HG02938 (cell line): ENCODE measurements around the gene IRGQ.
"Not testable (repeated sequence)": the region's sequence is repeated elsewhere in the genome, so short reads cannot be mapped to it uniquely, and the experiment has no call there.

Experiments
- ATAC-seq: cut with Tn5 transposase; IDR thresholded peaks from one replicate; pipeline ENCODE4 v1.9.1; 2021; ENCODE audit warnings: mild to moderate bottlenecking, moderate library complexity; ENCODE audit not compliant: unreplicated experiment

The IRGQ gene

GRCh38 chr19:43575156-43575950 is 20.6 kb downstream of the IRGQ start, which contains the start of the genes PINLYP and XRCC1:
TSS of gene PINLYP (plus strand) at chr19:43575801. CDS start at chr19:43577192, 1,391 bp downstream.
TSS of gene XRCC1 (minus strand) at chr19:43575527. CDS start at chr19:43575458, 69 bp downstream.
- ATAC-seq, result peak; percentile 98

DNA sequence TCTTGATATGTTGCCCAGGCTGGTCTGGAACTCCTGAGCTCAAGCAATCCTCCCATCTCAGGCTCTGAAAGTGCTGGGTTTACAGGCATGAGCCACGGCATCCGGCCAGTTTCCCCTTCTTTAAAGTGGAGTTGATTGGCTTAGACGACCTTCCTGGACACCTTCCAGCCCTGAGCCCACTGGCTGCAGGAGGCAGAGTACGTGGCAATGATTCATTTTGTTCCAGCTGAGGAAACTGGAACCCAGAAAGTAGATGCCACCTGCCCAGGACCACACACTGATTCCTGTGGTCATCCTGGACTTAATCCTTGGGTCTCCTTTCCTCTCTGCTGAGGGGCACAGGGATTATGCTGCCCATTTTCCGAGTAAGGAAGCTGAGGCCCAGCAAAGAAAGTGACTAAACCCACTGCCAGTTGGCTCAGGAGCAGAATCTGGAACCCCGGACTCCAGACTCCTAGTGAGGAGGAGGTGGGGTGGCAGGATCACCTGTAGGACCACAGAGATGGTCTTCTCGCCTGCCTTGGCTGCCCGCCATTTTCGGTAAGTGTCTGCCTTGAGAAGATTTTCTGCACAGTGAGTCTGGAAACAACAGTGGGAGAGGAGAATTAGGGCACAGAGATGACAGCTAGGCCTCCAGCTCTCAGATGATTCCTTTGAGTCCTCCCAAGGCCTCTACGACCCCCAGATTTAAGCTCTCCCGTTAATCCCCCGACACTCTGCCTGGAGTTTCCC is 21.3 kb downstream of the IRGQ start:
- no peak for ATAC-seq

DNA sequence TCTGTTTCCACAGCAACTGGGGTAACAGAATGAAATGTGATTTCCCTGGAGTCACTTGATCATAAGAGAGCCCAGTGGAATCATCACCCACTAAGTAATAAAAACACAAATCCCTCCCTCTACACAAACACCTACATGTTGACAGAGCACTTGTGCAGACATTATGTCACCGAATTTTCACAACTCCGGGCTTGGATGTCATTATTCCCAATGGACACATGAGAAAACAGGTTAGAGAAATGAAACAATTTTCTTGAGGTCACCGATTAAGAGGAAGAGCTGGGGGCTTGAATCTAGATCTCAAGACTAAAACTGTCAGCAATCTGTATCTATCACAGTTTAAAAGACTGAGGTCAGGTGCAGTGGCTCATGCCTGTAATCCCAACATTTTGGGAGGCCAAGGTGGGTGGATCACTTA is 23.8 kb downstream of the IRGQ start:
- ATAC-seq, result no peak

DNA sequence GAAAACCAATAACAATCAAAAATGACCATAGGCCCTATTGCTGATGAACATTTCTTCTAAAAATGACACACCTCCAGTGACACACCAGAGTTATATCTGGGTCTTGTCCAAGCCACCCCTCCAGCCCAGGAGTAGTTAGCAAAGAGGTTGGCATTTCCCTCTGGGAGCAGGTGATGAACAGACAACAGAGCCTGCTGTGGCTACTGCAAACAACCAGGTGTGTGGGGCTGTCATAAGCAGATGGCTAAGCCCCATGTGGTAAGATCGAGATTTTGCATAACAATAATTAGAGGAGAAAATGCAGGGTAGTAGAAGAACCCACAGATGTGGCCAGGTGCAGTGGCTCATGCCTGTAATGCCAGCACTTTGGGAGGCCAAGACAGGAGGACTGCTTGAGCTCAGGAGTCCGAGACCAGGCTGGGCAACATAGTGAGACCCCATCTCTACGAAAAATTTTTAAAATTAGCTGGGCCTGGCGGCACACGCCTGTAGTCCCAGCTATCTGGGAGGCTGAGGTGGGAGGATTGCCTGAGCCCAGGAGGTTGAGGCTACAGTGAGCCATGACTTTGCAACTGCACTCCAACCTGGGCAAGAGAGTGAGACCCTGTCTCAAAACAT is 25.7 kb downstream of the IRGQ start:
- no peak for ATAC-seq

DNA sequence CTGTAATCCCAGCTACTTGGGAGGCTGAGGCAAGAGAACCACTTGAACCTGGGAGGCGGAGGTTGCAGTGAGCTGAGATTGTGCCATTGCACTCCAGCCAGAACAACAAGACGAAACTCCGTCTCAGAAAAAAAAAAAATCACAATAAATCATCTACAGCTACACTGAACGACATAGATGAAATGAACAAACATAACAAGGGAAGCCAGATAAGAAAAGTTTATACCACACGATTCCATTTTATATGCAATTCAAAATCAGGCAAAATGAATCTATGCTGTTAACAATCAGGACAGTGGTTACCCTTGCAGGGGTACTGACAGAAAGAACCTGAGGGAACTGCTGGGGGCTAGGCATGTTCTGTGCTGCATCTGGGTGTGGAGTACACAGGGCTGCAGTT is 26.3 kb downstream of the IRGQ start:
- ATAC-seq, result no peak

DNA sequence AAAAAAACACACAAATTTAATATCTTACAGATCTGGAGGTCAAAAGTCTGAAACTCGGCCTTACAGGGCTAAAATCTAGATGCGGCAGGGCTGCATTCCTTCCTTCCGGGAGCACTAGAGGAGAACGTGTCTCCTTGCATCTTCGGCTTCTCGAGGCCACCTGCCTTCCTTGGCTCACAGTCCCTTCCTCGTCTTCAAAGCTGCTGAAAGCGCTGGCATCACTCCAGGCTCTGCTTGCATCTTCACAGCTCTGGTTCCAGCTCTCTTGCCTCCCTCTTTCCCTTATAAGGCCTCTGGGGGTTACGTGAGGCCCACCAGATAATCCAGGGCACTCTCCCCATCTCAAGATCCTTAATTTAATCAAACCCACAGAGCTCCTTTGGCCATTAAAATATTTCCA is 31.1 kb downstream of the IRGQ start:
- no peak for ATAC-seq

- no peak for ATAC-seq
Observed at GRCh38 chr19:43563816-43564457, 32.0 kb downstream of the IRGQ start.

GRCh38 chr19:43562698-43563241 is 33.2 kb downstream of the IRGQ start:
- ATAC-seq, result peak; percentile 78

DNA sequence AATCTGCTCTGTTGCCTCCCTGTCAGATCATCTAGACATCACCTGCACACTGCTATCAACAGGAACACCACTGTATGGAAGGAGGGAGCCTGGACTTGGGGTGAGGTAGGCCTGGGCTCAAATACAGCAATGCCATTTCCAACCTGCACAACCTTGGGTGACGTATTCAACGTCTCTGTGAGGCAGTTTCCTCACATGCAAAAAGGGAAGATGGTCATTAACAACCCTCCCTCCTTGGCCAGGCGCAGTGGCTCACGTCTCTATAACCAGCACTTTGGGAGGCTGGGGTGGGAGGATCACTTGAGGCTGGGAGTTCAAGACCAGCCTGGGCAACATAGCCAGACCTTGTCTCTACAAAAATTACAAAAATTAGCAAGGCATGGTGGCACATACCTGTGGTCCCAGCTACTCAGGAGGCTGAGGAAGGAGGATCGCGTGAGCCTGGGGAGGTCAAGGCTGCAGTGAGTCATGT is 33.7 kb downstream of the IRGQ start:
- no peak for ATAC-seq

DNA sequence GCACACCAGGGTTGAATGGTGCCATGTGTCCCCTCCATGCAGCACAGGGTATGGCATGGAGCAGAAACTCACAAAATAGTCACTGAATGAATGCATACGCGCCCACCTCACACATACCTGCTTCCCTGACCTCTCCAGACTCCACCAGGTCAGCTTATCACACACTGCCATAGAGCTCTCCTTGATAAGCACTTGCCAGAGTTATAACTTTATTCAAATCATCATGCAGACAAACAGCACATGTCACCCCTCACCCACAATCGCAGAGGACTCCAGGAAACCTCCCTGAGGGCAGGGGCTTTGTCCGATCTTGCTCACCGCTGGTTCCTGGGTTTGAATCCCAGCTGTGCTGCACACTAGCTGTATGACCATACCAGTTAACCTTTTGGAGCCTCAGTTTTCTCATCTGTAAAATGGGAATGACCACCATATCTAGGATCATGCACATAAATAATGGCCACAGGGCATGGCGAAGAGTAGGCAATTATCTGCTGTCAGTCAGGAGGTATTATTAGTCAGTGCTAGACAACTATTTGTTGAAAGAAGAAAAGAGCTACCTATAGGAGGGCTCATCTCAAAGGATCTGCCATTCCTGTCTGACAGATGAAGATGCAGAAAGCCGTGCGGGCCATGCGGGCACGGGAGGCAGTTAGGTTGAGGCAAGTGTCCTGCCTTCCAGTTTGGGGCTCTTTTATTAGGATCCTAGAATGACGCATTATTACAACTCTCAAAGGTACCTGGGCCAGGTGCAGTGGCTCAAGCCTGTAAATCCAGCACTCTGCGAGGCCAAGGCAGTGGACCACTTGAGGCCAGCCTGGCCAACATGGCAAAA is 34.6 kb downstream of the IRGQ start:
- no peak for ATAC-seq

DNA sequence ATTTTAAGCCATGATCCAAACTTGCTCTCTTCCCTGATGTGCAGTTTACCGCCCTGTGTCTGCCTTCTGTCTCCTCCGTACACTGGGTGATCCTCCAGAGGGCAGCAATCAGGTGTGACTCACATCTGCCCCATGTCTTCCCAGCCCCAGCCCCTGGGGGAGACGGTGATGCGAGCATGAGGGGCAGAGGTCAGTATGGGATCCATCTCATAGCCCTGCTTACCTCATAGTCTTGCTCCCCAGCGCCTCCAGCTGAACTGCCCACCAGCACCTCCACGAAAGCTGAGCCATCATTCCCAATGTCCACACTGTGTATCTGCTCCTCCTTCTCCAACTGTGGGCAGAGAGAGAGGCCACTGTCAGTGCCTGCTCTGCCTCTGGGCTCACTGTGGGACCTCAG is 35.2 kb downstream of the IRGQ start:
- no peak for ATAC-seq

DNA sequence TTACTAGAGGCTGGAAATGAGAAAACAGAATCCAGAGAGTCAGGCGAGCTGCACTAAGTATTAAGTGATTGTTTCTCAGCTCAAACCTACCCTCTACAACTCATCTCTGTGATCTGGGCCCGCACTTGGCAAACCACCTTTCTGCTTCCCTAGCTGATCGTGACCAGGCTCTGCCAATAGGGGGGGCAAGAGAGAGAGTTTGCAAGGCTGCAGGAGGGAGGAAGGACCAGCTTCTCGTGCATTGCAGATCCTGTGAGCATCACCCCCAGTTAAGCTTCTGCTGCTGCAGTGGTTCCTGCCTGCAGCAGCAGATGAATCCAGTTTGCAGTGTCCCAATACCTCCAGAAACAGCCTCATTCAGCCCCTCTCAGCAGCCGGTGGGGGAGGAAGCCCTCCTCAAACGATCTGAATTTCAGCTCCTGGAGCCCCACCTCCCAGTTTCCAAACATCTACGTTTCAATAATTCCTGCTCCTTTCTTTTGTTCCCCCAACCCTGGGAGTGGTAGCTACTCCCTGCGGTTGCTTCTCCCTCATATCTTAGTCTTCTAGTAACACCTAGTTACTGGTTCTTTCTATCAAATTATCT is 40.7 kb downstream of the IRGQ start:
- ATAC-seq, result no peak

DNA sequence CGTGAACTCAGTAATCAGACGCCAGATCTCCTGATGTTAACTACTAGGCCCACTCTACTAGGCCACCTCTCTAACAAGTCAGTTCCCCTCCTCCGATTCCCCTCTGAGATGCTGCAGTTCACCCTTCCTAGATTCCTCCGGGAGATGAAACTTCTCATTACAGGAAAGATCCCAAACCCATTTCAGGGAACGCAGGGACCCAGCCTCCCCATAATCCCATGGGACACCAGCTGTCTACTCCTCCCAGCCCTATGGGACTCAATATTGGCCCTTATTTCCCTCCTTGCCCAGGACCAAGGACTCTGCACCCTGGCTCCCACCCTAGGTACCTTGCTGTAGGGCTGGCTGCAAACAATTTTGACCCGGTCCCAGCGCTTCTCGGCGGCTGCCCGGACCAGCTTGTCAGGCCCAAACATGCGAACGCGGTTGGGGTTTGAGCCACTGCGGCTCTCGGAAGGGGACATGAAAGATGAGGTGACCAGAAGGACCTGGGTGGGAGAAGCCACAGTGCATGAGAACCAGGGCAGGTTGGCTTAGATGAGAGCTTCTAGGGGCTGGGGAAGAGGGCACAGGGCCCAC is 41.5 kb downstream of the IRGQ start:
- no peak for ATAC-seq

- no peak for ATAC-seq
Observed at GRCh38 chr19:43553656-43554055, 42.3 kb downstream of the IRGQ start.

- ATAC-seq, result no peak
Observed at GRCh38 chr19:43552616-43553015, 43.3 kb downstream of the IRGQ start.

GRCh38 chr19:43552198-43552450 is 43.8 kb downstream of the IRGQ start:
- ATAC-seq, result no peak

GRCh38 chr19:43551399-43552197 is 44.3 kb downstream of the IRGQ start:
- ATAC-seq, result no peak

- ATAC-seq, result no peak
Observed at GRCh38 chr19:43548706-43549105, 47.2 kb downstream of the IRGQ start.

DNA sequence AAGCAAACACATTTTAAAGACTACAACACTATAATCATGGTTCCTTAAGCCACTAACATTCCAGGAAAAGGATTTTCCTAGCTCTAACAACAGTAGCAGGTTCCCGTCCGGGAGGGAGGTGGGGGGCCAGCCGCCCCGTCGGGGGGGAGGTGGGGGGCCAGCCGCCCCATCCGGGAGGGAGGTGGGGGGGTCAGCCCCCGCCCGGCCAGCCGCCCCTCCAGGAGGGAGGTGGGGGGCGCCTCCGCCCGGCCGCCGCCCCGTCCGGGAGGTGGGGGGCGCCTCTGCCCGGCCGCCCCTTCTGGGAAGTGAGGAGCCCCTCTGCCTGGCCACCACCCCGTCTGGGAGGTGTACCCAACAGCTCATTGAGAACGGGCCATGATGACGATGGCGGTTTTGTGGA is 48.0 kb downstream of the IRGQ start:
- not testable (repeated sequence) for ATAC-seq
